SK-N-SH (cell line): ENCODE measurements around the gene CPXM1.

Experiments used
- ELF1 ChIP-seq: IDR thresholded peaks from 2 replicates; pipeline ENCODE4 v1.4.0; 2012
- EZH2phosphoT487 ChIP-seq: fragments of 200-600 bp; sonication (generic); IDR thresholded peaks from 2 replicates; pipeline ENCODE4 v1.6.1; 2017; ENCODE audit warnings: low read depth, mixed run types, mild to moderate bottlenecking, antibody characterized with exemption, moderate library complexity, borderline replicate concordance
- GABPA ChIP-seq: IDR thresholded peaks from 2 replicates; pipeline ENCODE4 v1.4.0; 2012; ENCODE audit warnings: low read depth, mild to moderate bottlenecking
- RCOR1 ChIP-seq: fragments of 150-350 bp; IDR thresholded peaks from 2 replicates; pipeline ENCODE4 v1.6.1; 2017; ENCODE audit warnings: antibody characterized with exemption, low read length
- SIN3A ChIP-seq: IDR thresholded peaks from 2 replicates; pipeline ENCODE4 v1.6.1; 2012; ENCODE audit warnings: low read depth, mild to moderate bottlenecking, low read length, moderate library complexity, borderline replicate concordance
- TAF1 ChIP-seq: IDR thresholded peaks from 2 replicates; pipeline ENCODE4 v1.6.1; 2012; ENCODE audit warnings: low read depth, mild to moderate bottlenecking, low read length, moderate library complexity, borderline replicate concordance
- TF ChIP-seq, protein P1 (sequence below): IDR thresholded peaks from 2 replicates; pipeline ENCODE4 v1.6.1; 2012; ENCODE audit warnings: mild to moderate bottlenecking, low read depth, low read length, moderate library complexity
- TF ChIP-seq, protein P2 (sequence below): fragments of 200-600 bp; sonication (generic); IDR thresholded peaks from 2 replicates; pipeline ENCODE4 v1.6.1; 2017; ENCODE audit warnings: antibody characterized with exemption, mild to moderate bottlenecking, moderate library complexity
- TF ChIP-seq, protein P3 (sequence below): fragments of 150-350 bp; IDR thresholded peaks from 2 replicates; pipeline ENCODE4 v1.6.1; 2016; ENCODE audit warnings: mild to moderate bottlenecking, low read depth, low read length

DNA sequence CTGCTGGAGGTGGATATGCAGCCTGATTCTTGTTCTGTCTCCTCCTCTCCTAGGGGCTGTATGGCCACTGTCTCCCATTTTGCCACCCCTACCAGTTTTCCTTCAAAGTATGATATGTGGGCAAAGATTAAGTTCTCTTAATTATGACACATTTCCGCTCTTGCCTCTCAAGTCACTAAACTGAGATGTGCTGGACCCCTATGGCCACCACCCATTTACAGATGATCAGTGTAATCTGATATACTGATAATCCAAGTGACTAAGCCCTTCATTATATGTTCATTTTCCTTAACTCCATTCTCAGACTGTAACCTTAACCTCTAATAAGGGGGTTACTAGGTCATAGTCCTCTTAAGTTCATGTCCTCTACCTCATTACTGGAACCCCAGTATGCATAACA, 13.6 kb upstream of the CPXM1 start:
- TF ChIP-seq RCOR1 (no peak), EZH2phosphoT487 (no peak), TAF1 (no peak), ELF1 (no peak), GABPA (no peak), SIN3A (no peak)
- TF ChIP-seq, protein P1, sequence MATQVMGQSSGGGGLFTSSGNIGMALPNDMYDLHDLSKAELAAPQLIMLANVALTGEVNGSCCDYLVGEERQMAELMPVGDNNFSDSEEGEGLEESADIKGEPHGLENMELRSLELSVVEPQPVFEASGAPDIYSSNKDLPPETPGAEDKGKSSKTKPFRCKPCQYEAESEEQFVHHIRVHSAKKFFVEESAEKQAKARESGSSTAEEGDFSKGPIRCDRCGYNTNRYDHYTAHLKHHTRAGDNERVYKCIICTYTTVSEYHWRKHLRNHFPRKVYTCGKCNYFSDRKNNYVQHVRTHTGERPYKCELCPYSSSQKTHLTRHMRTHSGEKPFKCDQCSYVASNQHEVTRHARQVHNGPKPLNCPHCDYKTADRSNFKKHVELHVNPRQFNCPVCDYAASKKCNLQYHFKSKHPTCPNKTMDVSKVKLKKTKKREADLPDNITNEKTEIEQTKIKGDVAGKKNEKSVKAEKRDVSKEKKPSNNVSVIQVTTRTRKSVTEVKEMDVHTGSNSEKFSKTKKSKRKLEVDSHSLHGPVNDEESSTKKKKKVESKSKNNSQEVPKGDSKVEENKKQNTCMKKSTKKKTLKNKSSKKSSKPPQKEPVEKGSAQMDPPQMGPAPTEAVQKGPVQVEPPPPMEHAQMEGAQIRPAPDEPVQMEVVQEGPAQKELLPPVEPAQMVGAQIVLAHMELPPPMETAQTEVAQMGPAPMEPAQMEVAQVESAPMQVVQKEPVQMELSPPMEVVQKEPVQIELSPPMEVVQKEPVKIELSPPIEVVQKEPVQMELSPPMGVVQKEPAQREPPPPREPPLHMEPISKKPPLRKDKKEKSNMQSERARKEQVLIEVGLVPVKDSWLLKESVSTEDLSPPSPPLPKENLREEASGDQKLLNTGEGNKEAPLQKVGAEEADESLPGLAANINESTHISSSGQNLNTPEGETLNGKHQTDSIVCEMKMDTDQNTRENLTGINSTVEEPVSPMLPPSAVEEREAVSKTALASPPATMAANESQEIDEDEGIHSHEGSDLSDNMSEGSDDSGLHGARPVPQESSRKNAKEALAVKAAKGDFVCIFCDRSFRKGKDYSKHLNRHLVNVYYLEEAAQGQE: no peak
- TF ChIP-seq, protein P2, sequence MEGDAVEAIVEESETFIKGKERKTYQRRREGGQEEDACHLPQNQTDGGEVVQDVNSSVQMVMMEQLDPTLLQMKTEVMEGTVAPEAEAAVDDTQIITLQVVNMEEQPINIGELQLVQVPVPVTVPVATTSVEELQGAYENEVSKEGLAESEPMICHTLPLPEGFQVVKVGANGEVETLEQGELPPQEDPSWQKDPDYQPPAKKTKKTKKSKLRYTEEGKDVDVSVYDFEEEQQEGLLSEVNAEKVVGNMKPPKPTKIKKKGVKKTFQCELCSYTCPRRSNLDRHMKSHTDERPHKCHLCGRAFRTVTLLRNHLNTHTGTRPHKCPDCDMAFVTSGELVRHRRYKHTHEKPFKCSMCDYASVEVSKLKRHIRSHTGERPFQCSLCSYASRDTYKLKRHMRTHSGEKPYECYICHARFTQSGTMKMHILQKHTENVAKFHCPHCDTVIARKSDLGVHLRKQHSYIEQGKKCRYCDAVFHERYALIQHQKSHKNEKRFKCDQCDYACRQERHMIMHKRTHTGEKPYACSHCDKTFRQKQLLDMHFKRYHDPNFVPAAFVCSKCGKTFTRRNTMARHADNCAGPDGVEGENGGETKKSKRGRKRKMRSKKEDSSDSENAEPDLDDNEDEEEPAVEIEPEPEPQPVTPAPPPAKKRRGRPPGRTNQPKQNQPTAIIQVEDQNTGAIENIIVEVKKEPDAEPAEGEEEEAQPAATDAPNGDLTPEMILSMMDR: no peak
- TF ChIP-seq, protein P3, sequence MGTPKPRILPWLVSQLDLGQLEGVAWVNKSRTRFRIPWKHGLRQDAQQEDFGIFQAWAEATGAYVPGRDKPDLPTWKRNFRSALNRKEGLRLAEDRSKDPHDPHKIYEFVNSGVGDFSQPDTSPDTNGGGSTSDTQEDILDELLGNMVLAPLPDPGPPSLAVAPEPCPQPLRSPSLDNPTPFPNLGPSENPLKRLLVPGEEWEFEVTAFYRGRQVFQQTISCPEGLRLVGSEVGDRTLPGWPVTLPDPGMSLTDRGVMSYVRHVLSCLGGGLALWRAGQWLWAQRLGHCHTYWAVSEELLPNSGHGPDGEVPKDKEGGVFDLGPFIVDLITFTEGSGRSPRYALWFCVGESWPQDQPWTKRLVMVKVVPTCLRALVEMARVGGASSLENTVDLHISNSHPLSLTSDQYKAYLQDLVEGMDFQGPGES: no peak
